Stimulated activated CD4-positive, alpha-beta T cell treated with anti-CD3 and anti-CD28 coated beads, Interleukin-15, amount 100 ng/mL, for 1 hour (primary cell): ENCODE results near the gene BCAS1.

Experiments
- DNase-seq, 2 donors: peaks; one replicate each; pipeline ENCODE4 v3.0.0-alpha.2; 2020; ENCODE audit warnings: low read depth in 1 of 2, low spot score in 1 of 2

Gene BCAS1

GRCh38 chr20:53895385-53895755 is 175.0 kb downstream of the BCAS1 start:
- no peak for DNase-seq

DNA sequence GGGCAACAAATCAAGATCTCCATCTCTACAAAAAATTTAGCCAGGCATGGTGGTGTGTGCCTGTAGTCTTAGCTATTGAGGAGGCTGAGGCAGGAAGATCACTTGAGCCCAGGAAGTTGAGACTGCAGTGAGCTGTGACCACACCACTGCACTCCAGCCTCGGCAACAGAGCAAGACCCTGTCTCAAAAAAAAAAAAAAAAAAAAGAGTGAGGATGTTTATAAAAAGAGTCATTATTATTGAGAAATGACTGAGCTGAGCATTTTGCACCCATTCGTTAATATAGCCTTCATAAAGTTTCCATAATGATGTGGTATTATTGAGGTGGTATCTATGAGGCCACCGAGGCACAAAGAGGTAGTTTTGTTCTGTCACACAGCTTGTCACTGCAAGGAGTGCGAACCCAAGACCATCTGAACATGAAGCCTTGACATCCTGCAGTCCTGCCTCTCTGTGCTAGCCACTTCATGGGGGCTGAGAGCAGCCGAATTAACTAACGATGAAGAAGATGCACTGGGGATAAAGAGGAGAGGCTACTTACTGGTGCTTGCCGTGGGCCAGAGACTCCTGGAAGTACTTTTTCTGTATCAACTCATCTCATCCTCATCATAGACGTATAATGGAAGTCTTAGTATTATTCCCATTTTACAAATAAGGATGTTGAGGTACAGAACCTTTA is 175.5 kb downstream of the BCAS1 start:
- no peak for DNase-seq
